ENCODE data around the gene SERPINI1. TPM values are rescaled to one million over a fixed set of nuclear protein-coding genes. Genes with fewer than 3 reads are reported as not detected.

SERPINI1 gene
- total and polyA plus RNA-seq, 9 of the 15 experiments (the other 6 are each of a cell fraction or from before 2014, with no cell fraction given): 1.6 to 9.9 (median 3.5) TPM

GRCh38 chr3:167711439-167711838, 24.1 kb upstream of the SERPINI1 start:
- Histone ChIP-seq H3K9me3 (replicated peaks; ENCODE audit: control insufficient read depth, insufficient read depth, low read depth, low read length) (no peaks in the 10 kb centered on the region), H3K79me2 (ENCODE audit: control insufficient read depth, insufficient read depth, low read length) (peaks cover 98% of the 10 kb centered on the region), H3K4me2 (ENCODE audit: insufficient read depth, low read length) (no peak overlapping the region), H3K9ac (ENCODE audit: insufficient read depth in 1 of 2, low read depth in 2 of 2, low read length in 2 of 2) (no peak overlapping the region), H3K4me3 (no peak overlapping the region), H3K9me1 (ENCODE audit: control insufficient read depth, insufficient read depth, low read length) (no peaks in the 10 kb centered on the region), H3K4me1 (replicated peaks in 1 of 2; ENCODE audit: control insufficient read depth in 2 of 2, insufficient read depth in 2 of 2, low read length in 2 of 2) (peaks cover 5 to 18% of the 10 kb centered on the region in 2 experiments; a peak in 3 of 5 replicates), H3K27me3 (ENCODE audit: control insufficient read depth in 2 of 2, insufficient read depth in 2 of 2, low read length in 2 of 2) (no peaks in the 10 kb centered on the region), H3K27ac (ENCODE audit: extremely low read depth, low read depth, low read length) (no peak overlapping the region), H3K36me3 (ENCODE audit: control insufficient read depth, insufficient read depth, low read length) (peaks cover 78% of the 10 kb centered on the region), H2AFZ (ENCODE audit: low read depth, low read length) (no peak overlapping the region), H4K20me1 (replicated peaks; ENCODE audit: control insufficient read depth, insufficient read depth, low read length) (peaks cover 7% of the 10 kb centered on the region)
- no TSS peak for BruUV-seq (replicated peaks)
- no peak for TF ChIP-seq ZNF324 (CRISPR knock-in tag; IDR thresholded peaks at IDR 0.05)
- TF ChIP-seq POLR3A (IDR thresholded peaks at IDR 0.05; ENCODE audit: borderline replicate concordance, extremely low read depth, insufficient read depth, insufficient read length): no peak
- TF ChIP-seq ARID1B (IDR thresholded peaks at IDR 0.05): 0 out of 2 replicates have a peak, but pooled peaks have one; percentile 19
- TF ChIP-seq ZBTB49 (CRISPR knock-in tag; IDR thresholded peaks at IDR 0.05; ENCODE audit: borderline replicate concordance): no peak
- TF ChIP-seq NR2C2 (CRISPR knock-in tag; IDR thresholded peaks at IDR 0.05): no peak
- no peak for TF ChIP-seq NR2C2 (tag; IDR thresholded peaks at IDR 0.05)
- no peak for TF ChIP-seq XRCC5 (IDR thresholded peaks at IDR 0.05; ENCODE audit: low read depth, low read length)
- TF ChIP-seq ZNF79 (CRISPR knock-in tag; IDR thresholded peaks at IDR 0.05; ENCODE audit: low read depth): peak; percentile 96
- in situ Hi-C loops (cut with MboI): no loop called here
- ATAC-seq (no peak), DNase-seq (ENCODE audit: extremely low read depth in 1 of 4, low spot score in 3 of 4) (no peak), FAIRE-seq (no peak)
- intact Hi-C loops (cut with micrococcal nuclease): no loop called here
- 33% methylated on average over 1 of the region's 1 CpG for WGBS (ENCODE audit: insufficient coverage, low coverage, missing lambda C conversion rate)
- ChIA-PET CTCF (ENCODE audit: low intra/inter-chr PET ratio) (no interaction called here), POLR2A (interaction anchor here (0.6 to 1.6 kb wide), 4 partner anchors 12 to 48 kb away, joined by 3 to 4 read pairs (median 3); no protein-coding TSS in a partner anchor)

Measured in K562 (cell line).